NCI-H446 treated with DMSO at 0.1 percent for 48 hours (cell line): ENCODE measurements around the gene RPL39L.
"Not testable (repeated sequence)": the region's sequence is repeated elsewhere in the genome, so short reads cannot be mapped to it uniquely, and the experiment has no call there.

Experiments used
- DNase-seq: peaks from one replicate; lab custom pipeline; 2025; lab: John Stamatoyannopoulos, UW

RPL39L gene

DNA sequence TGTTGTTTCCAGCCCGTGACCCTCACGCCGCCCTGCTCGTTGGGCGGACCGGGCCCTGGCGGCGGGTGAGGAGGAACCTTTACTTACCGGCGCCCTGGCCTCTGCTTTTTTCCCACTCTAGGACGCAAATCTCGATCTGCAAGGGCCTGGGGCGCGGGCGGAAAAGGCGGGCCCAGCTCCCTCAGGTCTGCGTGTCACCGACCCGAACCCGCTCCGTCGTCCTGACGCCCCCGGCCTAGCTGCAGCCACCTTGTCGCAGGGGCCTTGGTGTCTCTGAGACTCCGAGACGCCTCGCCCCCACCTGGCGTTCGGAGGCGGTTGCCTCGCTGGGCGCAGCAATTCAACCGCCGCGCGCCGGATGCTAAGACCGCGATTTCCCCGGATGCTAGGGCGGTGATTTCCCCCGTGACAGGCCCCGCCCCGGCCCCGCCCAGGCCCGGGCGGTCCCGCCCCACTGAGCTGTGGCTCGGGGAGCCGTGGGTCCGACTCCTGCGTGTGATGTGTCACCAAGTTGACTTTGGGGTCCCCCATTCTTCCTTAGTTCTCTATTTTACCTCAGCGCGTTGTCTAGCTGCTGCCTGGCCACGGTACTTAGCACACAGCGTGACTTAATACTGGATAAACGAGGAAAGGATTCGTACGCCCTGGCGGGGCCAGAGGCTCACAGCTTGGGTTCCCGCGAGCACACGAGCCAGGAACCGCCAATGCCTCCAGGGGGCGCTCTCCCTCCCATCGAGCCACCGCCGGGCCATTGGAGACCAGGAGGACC, at the start of gene RPL39L:
RPL39L (minus strand) TSS at position 371 of the 769 bp plus-strand sequence. CDS start 18,196 bp downstream, outside the sequence.
- DNase-seq, result peak; percentile 48

DNA sequence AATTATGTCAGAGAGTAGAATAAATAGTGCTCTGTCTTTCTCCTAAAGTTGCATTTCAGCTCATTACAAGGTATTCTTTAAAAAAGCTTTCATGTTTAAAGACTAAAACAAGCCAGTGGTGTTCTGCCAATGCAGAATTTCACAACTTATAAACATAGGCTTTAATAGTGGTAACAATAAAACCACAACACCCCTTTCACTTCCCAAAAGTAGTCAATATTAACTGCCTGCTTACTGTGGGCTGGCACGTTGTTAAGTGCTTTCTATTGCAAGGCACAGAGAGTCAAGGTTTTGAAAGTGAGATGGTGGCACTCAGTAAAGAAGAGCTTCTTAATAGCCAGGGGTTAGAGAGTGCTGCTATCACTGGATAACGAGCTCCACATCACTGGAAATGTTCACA, 49.6 kb upstream of the RPL39L start:
- DNase-seq, result no peak

DNA sequence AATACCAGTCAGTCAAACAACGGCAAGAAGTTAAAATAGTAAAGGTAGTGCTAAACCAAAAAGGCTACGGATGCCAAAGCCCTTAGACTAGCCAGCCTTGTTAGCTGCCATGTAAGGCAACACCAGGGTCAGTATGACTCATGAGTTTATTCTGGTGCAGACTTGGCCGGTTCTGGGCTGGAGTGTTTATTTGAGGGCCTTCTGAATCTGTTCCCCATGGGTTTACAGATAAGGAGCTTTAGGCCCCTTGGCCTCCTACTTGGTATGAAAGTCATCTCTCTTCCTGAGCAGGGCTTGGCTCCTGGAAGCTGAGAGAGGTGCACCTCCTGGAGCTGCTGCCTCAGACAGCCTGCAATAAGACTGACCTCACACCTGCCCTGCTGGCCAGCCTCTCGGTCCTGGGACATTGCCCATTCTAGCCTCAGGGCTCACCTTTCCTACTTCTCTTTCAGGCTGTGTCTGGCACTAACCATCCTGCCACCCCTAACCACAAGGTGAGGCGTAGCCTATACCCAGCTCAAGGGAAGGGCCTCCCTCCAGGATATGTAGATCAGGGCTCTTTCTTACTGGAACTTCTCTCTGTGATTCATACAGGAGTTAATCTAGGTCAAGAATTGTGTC, 47.6 kb upstream of the RPL39L start:
- DNase-seq, result no peak

DNA sequence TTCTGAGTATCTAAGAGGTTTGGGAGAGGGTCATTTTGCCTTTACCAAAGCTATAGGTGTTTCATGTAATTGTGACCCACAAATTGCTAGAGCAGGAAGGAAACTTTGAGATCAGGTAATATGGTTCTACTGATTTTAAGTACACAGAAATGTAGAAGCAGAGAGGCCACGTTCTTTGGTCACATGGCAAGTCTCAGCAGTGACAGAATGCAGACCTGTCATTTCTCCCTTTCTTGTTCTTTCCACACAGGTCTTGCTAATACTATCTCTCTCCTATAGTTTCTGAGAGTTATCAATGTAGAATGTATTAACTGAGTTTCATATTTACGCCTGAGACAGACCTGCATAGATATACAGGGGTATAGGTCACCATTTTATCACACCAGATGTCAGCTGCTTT, 47.1 kb upstream of the RPL39L start:
- DNase-seq, result no peak

DNA sequence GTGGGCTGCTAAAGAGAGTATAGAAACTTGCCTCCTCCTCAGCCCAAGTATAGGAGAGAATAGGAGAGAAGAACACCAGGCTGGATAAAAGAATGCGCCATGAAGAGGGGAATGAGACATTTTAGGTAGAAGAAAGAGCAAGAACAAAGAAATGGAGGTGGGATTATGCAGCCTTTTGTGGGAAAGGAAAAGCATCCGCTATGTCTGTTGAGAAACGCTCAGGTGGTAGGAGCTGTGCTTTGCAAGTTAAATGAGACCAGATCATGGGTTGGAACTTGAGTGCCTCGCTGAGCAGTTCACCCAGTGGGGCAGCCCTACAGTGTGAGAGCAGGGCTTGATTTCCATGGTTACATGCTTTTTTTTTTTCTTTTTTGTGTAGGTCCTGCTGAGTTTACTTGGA, 46.5 kb upstream of the RPL39L start:
- DNase-seq, result no peak

DNA sequence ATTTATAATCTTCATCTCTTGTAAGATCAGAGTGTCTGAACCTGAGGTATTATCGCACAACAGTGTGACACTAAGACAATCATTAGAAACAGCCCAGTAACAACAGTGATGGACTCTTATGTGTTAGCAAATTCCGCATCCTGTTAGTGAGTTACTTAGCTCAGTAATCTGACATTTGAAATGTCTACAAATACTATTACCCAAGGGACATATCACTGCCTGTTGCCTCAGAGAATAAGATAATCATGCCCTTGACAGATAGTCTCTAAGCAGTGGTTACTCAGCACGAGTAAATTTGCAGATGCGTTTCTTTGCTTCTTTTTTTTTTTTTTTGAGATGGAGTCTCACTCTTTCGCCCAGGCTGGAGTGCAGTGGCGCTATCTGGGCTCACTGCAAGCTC, 44.6 kb upstream of the RPL39L start:
- no peak for DNase-seq

DNA sequence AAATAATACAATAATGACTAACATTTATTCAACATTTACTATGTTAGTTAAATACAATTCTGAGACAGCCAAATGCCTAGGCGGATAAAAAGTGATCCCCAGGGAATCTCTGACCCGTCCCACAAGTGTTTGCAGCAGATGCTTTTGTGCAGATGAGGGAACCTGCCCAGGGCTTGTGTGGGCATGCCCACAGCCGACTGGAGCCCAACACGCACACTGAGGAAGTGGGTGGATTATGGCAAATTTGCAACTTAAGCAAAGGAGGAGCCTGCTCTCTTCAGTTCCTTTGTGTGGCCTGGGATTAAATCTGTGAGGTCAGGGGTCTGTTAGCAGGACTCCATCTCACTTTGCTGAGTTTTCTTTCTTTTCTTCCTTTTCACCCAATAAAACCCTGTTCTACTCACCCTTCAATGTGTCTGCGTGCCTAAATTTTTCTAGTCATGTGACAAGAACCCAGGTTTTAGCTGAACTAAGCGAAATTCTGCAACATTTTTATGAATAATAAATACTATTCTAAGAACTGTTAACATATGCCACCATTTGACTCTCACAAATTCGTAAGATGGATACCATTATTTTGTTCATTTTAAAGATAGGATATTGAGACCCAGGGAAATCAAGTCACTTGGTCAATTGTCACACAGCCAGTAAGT, 44.0 kb upstream of the RPL39L start:
- DNase-seq, result no peak

DNA sequence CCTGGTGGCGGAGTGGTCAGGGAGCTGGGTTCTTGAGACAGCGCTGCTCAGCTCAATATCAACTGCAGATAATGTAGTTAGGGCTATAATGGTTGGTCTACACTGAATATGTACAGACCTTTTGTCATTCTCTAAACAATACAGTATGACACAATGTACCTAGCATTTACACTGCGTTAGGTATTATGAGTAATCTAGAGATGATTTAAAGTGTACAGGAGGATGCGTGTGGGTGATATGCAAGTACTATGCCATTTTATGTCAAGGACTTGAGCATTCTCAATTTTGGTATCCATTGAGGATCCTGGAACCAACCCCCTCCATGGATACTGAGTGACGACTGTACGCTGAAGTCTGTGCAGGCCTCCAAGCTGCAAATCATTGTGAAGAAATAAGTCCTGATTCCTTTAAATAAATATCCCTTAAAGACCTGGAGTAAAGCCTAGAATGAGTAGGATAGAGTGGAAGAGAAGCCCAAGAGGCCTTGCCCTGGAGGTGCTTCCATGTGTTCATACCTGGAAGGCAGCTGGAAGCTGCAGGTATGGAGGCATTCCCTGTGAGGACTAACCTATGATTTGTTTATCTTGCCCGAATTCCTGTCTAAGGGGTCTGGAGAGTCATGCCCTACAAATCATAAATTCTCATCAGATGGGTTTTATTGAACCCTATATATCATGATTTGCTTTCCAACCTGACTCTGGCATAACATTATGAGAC, 42.3 kb upstream of the RPL39L start:
- no peak for DNase-seq

DNA sequence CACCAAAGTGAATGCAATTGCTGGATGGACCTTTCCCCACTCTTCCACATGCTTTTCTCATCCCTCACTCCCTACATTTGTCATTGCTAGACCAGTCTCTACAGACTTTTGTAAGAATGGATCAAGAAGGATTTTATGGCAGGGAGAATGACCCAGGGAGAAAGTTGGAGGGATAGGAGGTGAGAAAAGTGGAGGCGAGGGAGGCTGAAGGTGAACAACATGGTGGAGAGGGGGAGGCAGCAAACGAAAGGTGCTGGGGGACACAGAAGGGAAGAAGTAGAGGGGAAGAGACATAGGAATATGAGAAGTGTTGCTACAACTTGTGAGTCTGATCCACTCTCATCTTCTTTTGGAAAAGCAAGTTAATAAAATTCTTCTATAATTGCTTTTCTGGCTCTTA, 33.6 kb upstream of the RPL39L start:
- no peak for DNase-seq

DNA sequence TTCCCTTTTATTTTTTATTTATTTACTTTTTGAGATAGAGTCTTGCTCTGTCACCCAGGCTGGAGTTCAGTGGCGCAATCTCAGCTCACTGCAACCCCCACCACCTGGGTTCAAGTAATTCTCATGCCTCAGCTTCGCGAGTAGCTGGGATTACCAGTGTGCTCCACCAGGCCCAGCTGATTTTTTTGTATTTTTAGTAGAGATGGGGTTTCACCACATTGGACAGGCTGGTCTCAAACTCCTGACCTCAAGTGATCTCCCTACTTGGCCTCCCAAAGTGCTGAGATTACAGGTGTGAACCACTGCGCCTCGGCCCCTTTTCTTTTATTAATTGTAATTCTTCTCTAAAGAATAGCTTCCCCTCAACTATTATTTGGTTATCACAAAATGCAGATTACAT, 31.6 kb upstream of the RPL39L start:
- DNase-seq, result not testable (repeated sequence)

DNA sequence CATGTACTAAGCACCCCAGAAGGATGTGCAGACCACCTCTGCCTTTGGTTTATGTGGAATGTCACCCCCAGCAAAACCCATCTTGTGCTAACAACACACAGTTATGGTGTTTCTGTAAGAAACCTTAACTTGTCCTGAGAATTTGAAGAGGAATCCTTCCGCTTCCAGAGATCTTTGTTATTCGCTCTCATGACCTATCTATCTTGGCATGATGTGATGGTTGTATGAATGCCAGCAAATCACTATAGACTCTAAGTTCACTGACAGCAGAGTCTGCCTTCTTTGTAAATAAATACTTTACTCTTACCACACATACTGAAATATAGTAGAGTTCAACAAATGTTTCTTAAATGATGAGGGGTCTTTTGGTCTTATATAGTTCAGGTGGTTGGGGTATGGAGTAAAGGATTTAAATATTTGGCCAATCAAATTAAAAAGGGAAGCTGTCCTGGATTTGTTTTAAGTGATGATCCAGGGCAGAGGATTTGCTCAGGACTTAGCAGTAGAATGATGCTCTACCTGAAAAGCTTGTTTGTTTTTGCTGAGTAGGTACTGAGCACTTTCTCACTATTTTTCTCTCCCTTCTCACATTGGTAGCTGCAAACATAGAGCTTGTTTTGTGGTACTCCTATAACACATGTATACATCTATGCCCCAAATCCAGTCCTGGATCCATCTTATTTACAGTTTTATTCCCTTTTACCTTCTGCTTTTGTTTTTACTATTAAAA, 30.1 kb upstream of the RPL39L start:
- DNase-seq, result no peak

DNA sequence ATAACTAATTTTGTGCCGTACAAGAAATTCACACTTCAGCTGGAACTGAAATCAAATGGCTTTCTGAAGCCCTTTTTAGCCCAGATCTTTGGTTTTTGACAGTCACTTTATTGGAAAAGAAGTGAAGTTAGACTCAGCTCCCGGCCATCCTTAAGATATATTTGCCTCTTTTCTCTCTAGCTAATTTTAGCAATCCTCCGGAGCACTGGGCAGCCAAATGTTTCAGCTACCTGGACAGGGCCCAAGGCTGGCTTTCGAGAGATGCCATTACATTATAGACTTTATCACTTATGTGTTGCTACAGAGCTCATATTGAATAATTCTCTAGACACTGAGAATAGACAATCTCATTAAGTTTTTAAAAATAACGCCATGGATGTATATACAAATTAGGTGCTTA, 28.5 kb upstream of the RPL39L start:
- no peak for DNase-seq

DNA sequence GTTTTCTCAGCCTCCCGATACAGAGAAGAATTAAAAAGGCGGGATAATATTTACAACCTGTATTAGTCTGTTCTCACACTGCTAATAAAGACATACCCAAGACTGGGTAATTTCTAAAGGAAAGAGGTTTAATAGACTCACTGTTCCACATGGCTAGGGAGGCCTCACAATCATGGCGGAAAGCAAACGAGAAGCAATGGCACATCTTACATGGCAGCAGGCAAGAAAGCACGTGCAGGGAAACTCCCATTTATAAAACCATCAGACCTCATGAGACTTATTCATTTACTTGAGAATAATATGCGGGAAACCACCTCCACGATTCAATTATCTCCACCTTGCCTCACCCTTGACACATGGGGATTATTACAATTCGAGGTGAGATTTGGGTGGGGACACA, 27.5 kb upstream of the RPL39L start:
- no peak for DNase-seq

DNA sequence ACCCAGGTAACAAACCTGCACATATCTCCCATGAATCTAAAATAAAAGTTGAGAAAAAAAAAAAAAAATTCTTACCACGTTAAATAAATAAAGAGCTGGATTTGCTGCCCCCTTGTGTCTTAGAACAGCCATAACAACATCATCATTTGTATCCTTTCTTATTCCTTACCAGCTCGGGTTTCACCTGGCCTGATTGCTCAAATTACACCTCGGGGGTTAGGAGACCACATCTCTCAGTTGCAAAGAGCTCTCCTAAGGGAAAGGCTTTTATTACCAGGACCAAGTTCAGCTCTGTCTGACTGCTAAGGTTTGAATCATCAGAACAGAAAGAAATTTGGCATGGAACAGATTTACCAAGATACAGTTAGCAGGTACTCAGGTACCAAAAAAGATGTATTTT, 25.8 kb upstream of the RPL39L start:
- peak; percentile 12 for DNase-seq

DNA sequence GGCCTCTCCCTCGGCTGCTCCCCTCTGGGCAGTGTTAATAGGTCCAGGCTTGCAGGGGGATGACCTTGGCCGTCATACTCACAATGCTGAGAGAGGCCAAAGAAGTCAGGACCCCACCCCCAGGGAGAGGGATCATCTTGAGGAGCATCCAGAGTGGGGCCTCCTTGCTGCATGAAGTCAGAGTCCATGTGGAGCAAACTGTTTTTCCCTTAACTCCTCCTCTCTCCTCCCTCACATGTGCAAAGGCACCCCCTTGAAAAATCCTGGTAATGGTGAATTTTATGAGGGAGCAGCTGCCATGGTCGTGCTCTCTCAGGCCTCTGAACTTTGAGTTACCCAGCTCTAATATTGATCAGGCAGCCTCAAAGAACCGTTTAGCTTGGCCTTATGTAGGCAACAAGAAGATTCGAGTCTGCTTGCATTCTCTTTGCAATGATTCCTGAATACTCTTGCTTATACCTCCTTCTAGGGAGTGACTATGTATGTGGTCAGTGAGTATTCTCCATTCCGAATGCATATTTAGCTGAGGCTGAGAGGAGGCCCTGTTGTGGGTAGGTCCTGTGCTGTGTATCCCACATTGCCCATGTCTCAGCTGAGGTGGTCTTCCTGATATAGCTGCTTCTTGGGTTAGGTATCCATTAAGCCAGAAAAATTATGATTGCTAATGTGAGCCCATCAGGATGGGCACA, 23.1 kb upstream of the RPL39L start:
- DNase-seq, result no peak

DNA sequence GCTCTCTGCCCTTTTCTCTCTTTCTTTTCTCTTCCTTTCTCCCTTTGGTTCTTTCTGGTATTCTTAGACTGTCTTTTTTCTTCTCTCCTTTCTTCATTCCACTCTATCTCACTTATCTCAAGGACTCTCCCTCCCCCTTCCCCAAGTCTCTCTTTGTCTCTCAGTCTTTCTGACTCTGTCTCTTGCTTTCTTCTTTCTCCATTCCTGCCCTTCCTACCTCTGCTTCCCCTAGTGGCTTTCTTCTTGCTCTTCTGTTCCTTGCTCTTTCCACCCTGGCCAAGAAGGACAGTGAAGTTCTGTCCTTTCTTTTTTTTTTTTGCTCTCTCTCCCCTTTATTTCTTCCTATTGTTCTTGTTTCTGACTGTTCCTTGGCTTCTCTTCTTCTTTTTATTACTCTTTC, 22.3 kb upstream of the RPL39L start:
- DNase-seq, result no peak

DNA sequence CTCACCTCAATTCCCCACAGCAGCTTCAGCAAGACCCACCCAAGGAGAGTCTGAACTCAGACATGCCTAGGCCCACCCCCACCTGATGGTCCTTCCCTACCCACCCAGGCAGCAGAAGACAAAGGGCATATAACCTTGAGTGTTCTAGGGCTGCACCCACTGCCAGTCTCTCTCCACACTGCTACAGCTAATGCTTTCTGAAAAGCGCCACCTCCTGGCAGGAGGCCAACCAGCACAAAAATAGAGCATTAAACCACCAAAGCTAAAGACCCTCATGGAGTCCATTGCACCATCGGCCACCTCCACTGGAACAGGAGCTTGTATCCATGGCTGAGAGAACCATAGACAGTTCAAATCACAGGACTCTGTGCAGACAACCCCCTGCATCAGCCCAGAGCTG, 11.3 kb upstream of the RPL39L start:
- no peak for DNase-seq

DNA sequence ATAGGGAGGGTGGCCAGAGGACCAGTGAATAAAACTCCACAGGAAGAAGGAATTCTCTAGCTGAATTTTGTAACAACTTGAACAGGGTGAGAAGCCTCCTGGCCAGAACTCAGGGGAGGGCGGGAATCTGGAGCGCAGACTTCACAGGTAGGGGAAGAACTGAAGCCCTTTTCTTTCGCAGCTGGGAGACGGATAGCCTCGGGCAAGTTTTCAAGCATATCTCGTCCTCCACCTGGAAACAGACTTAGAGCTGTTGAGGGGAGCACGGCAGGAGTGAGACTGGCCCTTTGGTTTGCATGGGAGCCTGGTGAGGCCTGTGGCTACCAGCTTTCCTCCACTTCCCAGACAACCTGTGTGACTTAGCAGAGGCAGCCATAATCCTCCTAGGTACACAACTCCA, 10.9 kb upstream of the RPL39L start:
- no peak for DNase-seq

DNA sequence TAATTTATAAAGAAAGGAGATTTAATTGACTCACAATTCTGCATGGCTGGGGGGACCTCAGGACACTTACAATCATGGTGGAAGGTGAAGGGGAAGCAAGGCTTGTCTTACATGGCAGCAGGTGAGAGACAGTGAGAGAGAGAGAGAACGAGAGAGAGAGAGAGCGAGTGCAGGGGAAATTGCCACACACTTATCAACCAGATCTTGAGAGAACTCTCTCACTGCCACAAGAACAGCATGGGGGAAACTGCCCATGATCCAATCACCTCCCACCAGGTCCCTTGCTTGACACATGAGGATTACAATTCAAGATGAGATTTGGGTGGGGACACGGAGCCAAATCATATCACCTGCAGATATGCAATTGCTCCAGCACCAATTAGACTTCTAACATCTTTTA, 7.1 kb upstream of the RPL39L start:
- no peak for DNase-seq

DNA sequence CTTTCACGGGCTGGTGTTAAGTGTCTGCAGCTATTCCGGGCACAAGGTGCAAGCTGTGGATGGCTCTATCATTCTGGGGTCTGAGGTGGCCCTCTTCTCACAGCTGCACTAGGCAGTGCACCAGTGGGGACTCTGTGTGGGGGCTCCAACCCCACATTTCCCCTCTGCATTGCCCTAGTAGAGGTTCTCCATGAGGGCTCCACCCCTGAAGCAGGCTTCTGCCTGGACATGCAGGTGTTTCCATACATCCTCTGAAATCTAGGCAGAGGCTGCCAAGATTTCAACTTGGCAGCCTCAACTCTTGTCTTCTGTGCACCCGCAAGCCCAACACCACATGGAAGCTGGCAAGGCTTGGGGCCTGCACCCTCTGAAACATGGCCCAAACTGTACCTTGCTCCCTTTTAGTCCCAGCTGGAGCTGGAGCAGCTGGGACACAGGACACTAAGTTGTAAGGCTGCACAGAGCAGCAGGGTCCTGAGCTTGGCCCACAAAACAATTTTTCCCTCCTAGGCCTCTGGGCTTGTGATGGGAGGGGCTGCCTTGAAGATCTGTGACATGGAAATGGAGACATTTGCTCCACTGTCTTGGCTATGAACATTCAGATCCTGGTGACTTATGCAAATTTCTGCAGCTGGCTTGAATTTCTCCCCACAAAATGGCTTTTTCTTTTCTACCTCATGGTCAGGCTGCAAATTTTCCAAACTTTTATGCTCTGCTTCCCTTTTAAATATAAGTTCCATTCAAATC, 6.0 kb upstream of the RPL39L start:
- DNase-seq, result no peak

DNA sequence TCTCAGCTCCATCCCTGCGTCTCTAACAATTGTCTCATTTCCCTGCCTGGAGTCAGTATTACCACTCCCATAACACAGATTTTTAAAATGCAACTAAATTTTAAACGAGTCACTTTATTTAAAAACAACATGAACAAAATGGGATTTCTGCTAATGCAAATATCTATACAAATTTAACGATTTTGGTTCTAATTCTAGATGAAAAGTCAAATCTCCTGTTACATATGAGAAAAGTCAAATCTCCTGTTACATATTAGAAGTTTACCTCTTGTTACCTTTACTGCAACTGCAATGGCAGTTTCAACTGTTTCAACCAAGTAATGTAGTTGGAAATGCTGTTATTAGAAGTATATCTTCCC, 578 bp upstream of the RPL39L start:
- no peak for DNase-seq
